Peyer's patch (tissue), 4 donors: Measurements from ENCODE around the gene PYROXD2. TPM values are rescaled to one million over a fixed set of nuclear protein-coding genes. Genes with fewer than 3 reads are reported as not detected.

Experiments
- DNase-seq, 3 donors: peaks; one replicate each; pipeline ENCODE4 v3.0.0-alpha.2; 2017 to 2019
- H3K27ac ChIP-seq, 4 donors: fragments of 200-600 bp; sonication (generic); one replicate each; pipeline ENCODE4 v1.5.1; 2016 to 2019
- H3K27me3 ChIP-seq, 2 donors: fragments of 200-600 bp; sonication (generic); one replicate each; pipeline ENCODE4 v1.5.1; 2019
- H3K36me3 ChIP-seq, 3 donors: fragments of 200-600 bp; sonication (generic); one replicate each; pipeline ENCODE4 v1.5.1; 2016 to 2019
- H3K4me1 ChIP-seq, 4 donors: fragments of 200-600 bp; sonication (generic); one replicate each; pipeline ENCODE4 v1.5.1; 2016 to 2019
- H3K4me3 ChIP-seq, 4 donors: fragments of 200-600 bp; sonication (generic); 1 replicate in 3 of 4; 2 replicates in 1 of 4; pipeline ENCODE4 v1.5.1; 2016 to 2019; ENCODE audit warnings: mild to moderate bottlenecking in 1 of 4
- H3K9me3 ChIP-seq, 4 donors: fragments of 200-600 bp; sonication (generic); one replicate each; pipeline ENCODE4 v1.5.1; 2016 to 2019; ENCODE audit warnings: mild to moderate bottlenecking in 1 of 4
- POLR2A ChIP-seq, 2 donors: fragments of 450-650 bp; IDR thresholded peaks; one replicate each; pipeline ENCODE4 v1.5.1; 2017; ENCODE audit warnings: antibody characterized with exemption in 2 of 2, mild to moderate bottlenecking in 2 of 2, moderate library complexity in 2 of 2
- total RNA-seq, 4 donors: library from RNA; depleted of rRNA; stranded (reverse); fragments of >200 nt; gene quantifications; one replicate each; pipeline ENCODE4 v1.1.0, GENCODE V29; 2016
- TF ChIP-seq, protein P1 (sequence below), 6 experiments: fragments of 450-650 bp in 4 of 6; fragments of 200-600 bp in 2 of 6; sonication (generic) in 1 of 6; IDR thresholded peaks; one replicate each; pipeline ENCODE4 v1.5.1; 2017 to 2019; ENCODE audit warnings: antibody characterized with exemption in 6 of 6, mild to moderate bottlenecking in 3 of 6, moderate library complexity in 1 of 6

PYROXD2 gene
- total RNA-seq, 4 donors from 2014 or later = 7.0 to 23.1 (median 11.5) TPM

DNA sequence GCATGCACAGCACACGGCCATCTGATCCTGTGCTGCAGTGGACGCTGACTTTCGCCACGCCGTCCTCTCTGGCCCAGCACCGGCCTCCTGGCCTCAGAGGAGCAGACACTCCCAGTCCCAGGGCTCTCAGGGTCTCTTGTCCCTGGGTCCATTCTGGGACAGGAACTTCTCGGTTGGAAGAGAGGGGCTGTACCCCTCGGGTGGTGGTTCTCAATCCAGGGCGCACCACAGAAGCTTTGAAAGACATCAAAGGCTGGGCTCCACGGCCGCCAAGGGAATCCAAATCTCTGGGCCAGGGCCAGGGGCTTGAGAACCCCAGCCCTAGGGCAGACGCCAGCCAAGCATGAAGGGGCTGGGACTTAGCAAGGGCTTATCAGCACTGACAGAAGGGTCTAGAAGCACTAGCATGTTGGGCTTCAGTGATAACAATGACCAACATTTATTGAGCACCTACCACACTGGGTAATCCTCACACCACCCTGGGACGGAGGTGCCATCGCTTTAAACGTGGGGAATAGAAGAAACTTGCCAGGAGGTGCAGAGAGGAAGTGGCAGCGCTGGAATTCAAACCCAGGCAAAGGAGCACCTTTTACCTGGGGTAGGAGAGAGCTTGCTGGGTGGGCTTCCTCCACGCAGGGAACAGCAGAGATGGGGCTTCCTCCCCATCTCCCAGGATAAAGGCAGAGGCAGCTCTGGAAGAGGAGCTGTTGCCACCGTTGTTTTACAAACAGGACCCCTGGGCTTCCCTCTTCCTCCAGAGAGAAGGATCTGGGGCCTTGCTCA lies 1.8 kb upstream of the PYROXD2 start:
- peak in 1 of 3 donors; percentile 37 for DNase-seq
- Histone ChIP-seq H3K4me1 (peaks cover 0 to 6% (median 3%) of the 10 kb centered on the region in 4 donors), H3K36me3 (peaks cover 0 to 43% (median 0%) of the 10 kb centered on the region in 3 donors), H3K27me3 (no peaks in the 10 kb centered on the region), H3K27ac (no peak overlapping the region), H3K4me3 (no peak overlapping the region), H3K9me3 (no peaks in the 10 kb centered on the region)
- TF ChIP-seq, protein P1, sequence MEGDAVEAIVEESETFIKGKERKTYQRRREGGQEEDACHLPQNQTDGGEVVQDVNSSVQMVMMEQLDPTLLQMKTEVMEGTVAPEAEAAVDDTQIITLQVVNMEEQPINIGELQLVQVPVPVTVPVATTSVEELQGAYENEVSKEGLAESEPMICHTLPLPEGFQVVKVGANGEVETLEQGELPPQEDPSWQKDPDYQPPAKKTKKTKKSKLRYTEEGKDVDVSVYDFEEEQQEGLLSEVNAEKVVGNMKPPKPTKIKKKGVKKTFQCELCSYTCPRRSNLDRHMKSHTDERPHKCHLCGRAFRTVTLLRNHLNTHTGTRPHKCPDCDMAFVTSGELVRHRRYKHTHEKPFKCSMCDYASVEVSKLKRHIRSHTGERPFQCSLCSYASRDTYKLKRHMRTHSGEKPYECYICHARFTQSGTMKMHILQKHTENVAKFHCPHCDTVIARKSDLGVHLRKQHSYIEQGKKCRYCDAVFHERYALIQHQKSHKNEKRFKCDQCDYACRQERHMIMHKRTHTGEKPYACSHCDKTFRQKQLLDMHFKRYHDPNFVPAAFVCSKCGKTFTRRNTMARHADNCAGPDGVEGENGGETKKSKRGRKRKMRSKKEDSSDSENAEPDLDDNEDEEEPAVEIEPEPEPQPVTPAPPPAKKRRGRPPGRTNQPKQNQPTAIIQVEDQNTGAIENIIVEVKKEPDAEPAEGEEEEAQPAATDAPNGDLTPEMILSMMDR (IDR thresholded peaks at IDR 0.05) = no peak
- TF ChIP-seq POLR2A (IDR thresholded peaks at IDR 0.05) = no peak

DNA sequence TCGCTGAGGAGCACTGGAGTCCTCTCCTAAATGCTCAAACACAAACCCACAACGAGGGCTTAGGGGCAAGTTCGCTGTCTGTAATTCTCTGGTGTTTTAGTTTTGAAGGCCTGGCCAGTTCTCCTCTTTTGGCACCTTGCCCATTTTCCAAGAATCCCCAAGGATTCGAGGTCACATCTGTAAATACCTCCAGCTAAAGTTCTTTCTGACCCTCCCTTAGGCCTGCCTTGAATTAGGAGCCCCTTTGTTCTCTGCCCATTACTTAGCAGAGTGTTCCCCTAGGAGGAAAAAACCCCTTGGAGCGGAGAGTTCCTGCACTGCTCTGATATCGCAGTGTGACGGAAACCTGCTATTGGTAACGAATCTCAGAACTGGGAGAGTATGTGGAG lies 743 bp upstream of the PYROXD2 start:
- H3K9me3 ChIP-seq = no peaks in the 10 kb centered on the region
- no peak overlapping the region for H3K4me3 ChIP-seq
- H3K27ac ChIP-seq = peak overlapping the region; percentile 55 to 73 (median 68)
- peaks cover 0 to 39% (median 0%) of the 10 kb centered on the region in 3 donors for H3K36me3 ChIP-seq
- TF ChIP-seq POLR2A (IDR thresholded peaks at IDR 0.05) = no peak
- TF ChIP-seq, protein P1 (IDR thresholded peaks at IDR 0.05) = no peak
- H3K4me1 ChIP-seq = peaks cover 0 to 6% (median 3%) of the 10 kb centered on the region in 4 donors
- H3K27me3 ChIP-seq = no peaks in the 10 kb centered on the region
- no peak for DNase-seq

DNA sequence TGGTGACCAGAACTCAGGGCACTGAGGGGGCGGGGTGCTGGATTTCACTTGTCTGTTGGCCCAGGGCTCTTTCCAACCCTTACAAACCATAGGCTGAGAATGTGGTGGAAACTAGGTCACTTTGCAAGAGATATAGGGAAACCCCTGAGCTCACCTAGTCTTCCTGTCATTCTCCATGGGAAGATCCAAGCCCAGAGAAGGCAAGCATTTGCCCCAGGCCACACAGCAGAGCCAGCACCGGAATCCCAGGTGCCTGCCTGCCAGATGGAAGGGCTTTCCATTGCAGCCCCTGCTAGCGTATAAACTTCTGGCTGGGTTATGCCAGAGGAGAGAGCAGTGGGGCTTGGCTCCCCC lies 427 bp downstream of the PYROXD2 start:
- H3K4me1 ChIP-seq = peaks cover 0 to 6% (median 3%) of the 10 kb centered on the region in 4 donors
- DNase-seq = no peak
- peak overlapping the region; percentile 26 to 57 (median 46) for H3K4me3 ChIP-seq
- H3K27ac ChIP-seq = peak overlapping the region; percentile 55 to 73 (median 68)
- no peaks in the 10 kb centered on the region for H3K9me3 ChIP-seq
- peaks cover 0 to 31% (median 0%) of the 10 kb centered on the region in 3 donors for H3K36me3 ChIP-seq
- H3K27me3 ChIP-seq = no peaks in the 10 kb centered on the region
- no peak for TF ChIP-seq POLR2A (IDR thresholded peaks at IDR 0.05)
- TF ChIP-seq, protein P1 (IDR thresholded peaks at IDR 0.05) = no peak

DNA sequence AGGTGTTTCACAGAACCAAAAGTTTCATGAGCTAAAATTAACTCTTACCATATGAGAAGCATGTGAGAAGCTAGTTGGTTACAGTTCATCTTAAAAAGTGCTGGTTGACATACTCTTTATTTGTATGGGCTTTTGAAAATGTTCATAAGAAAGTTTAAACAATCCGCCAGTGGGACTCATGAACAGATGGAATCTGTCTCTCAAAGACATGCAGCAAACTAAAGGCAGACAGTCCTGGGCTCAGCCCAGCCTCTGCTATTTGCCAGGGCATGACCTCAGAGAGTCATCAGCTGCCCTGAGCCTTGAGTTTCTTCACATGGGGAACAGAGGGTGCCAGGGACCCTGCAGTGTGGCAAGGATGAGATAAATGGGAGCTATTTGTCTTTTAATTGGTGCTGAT lies 3.2 kb downstream of the PYROXD2 start:
- Histone ChIP-seq H3K4me1 (peaks cover 0 to 6% (median 3%) of the 10 kb centered on the region in 4 donors), H3K36me3 (peaks cover 0 to 3% (median 0%) of the 10 kb centered on the region in 3 donors), H3K27ac (no peak overlapping the region), H3K27me3 (no peaks in the 10 kb centered on the region), H3K4me3 (no peak overlapping the region), H3K9me3 (no peaks in the 10 kb centered on the region)
- TF ChIP-seq, protein P1 (IDR thresholded peaks at IDR 0.05) = no peak
- no peak for TF ChIP-seq POLR2A (IDR thresholded peaks at IDR 0.05)
- no peak for DNase-seq

DNA sequence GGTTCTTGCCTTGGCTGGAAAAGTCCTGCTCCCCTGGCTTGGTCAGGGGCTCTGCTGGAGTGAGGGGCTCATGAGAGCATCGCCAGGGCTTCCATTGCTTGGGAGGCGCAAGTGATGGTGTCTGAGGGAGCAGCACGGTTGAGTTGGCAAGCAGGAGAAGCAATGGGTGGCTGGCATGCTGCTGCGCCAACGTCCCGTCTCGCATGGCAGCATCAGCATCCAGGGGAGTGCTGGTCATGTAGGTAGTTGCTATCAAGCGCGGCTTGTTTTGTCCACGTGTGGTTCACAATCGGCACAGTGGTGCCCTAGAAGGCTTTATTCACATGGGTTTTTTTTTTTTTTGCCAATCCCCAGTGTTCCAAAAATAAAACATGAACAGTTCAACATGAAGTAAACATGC lies 3.8 kb downstream of the PYROXD2 start:
- no peak for TF ChIP-seq POLR2A (IDR thresholded peaks at IDR 0.05)
- TF ChIP-seq, protein P1 (IDR thresholded peaks at IDR 0.05) = no peak
- no peak for DNase-seq
- Histone ChIP-seq H3K9me3 (no peaks in the 10 kb centered on the region), H3K4me3 (no peak overlapping the region), H3K36me3 (no peaks in the 10 kb centered on the region), H3K27ac (no peak overlapping the region), H3K4me1 (peaks cover 0 to 6% (median 3%) of the 10 kb centered on the region in 4 donors), H3K27me3 (no peaks in the 10 kb centered on the region)
